Measurements from ENCODE around the gene C16orf92.
"Not testable (repeated sequence)": the region's sequence is repeated elsewhere in the genome, so short reads cannot be mapped to it uniquely, and the experiment has no call there.

The C16orf92 gene

GRCh38 chr16:30030841-30031413 lies 7.9 kb downstream of the C16orf92 start, which contains the start of gene TLCD3B:
TLCD3B (minus strand) TSS chr16:30031271; CDS start chr16:30030527, 744 bp downstream.
- no peak within 1 kb of the TSS for H3K27ac ChIP-seq (ENCODE audit: low read depth, low read length)
- H3K4me3 ChIP-seq (ENCODE audit: low read depth, low read length), result peak within 1 kb of the TSS; percentile 67
- peaks cover 22% of the 10 kb centered on the region for H3K4me1 ChIP-seq (ENCODE audit: control insufficient read depth, insufficient read depth, low read length)
- H3K9me3 ChIP-seq (ENCODE audit: control insufficient read depth, insufficient read depth, low read length), result no peaks in the 10 kb centered on the region
- 0 out of 2 replicates have a peak within 1 kb of the TSS, but pooled peaks have one; percentile 14 for H3K9ac ChIP-seq (ENCODE audit: low read depth, low read length)
- 0 out of 2 replicates have a peak, but pooled peaks cover 3% of the 10 kb centered on the region for H3K36me3 ChIP-seq (ENCODE audit: control insufficient read depth, insufficient read depth, low read length)
- peaks cover 24% of the 10 kb centered on the region for H3K27me3 ChIP-seq (ENCODE audit: control insufficient read depth, insufficient read depth, low read length)

- peak overlapping the region; percentile 67 for H3K4me3 ChIP-seq (ENCODE audit: low read depth, low read length)
- H3K27ac ChIP-seq (ENCODE audit: low read depth, low read length), result no peak overlapping the region
- no peaks in the 10 kb centered on the region for H3K9me3 ChIP-seq (ENCODE audit: control insufficient read depth, insufficient read depth, low read length)
- H3K27me3 ChIP-seq (ENCODE audit: control insufficient read depth, insufficient read depth, low read length), result peaks cover 24% of the 10 kb centered on the region
- peaks cover 22% of the 10 kb centered on the region for H3K4me1 ChIP-seq (ENCODE audit: control insufficient read depth, insufficient read depth, low read length)
- H3K36me3 ChIP-seq (ENCODE audit: control insufficient read depth, insufficient read depth, low read length), result no peaks in the 10 kb centered on the region
- no peak overlapping the region for H3K9ac ChIP-seq (ENCODE audit: low read depth, low read length)
Observed at GRCh38 chr16:30031477-30031918, 8.5 kb downstream of the C16orf92 start.

DNA sequence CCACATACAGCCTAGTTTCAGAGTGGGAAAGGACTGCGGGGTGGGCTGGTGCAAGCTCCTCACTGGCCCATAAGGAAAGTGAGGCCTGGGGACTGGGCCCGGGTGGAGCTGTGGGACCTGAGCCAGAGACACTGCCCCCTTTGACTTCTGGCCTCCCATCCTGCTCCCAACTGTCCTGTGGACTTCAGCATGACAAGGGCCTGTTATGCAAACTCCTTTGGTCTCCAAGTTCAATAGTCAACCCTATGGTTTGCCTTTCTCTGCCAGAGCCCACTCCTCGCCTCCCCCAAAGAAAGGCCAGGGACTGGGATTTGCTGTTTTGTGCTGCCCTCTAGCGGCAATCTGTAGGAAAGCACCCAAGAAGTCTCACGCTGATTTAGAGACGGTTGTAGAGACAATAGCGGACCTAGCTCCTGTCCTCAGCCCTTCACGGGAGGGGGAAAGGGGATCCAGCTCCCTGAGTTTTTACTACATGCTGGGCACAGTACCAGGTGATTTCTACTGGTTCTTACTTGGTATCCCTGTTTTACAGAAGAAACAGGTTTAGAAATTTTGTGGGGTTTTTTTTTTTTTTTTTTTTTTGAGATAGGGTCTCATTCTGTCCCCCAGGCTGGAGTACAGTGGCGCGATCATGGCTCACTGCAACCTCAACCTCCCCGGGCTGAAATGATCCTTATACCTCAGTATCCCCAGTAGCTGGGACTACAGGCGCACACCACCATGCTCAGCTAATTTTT lies 9.3 kb downstream of the C16orf92 start:
- H3K4me3 ChIP-seq (ENCODE audit: low read depth, low read length), result 0 out of 2 replicates have a peak overlapping the region, but pooled peaks have one; percentile 67
- peaks cover 22% of the 10 kb centered on the region for H3K4me1 ChIP-seq (ENCODE audit: control insufficient read depth, insufficient read depth, low read length)
- H3K27me3 ChIP-seq (ENCODE audit: control insufficient read depth, insufficient read depth, low read length), result peaks cover 24% of the 10 kb centered on the region
- H3K27ac ChIP-seq (ENCODE audit: low read depth, low read length), result no peak overlapping the region
- no peaks in the 10 kb centered on the region for H3K9me3 ChIP-seq (ENCODE audit: control insufficient read depth, insufficient read depth, low read length)
- no peak overlapping the region for H3K9ac ChIP-seq (ENCODE audit: low read depth, low read length)
- H3K36me3 ChIP-seq (ENCODE audit: control insufficient read depth, insufficient read depth, low read length), result no peaks in the 10 kb centered on the region

- no peak overlapping the region for H3K9ac ChIP-seq (ENCODE audit: low read depth, low read length)
- no peaks in the 10 kb centered on the region for H3K36me3 ChIP-seq (ENCODE audit: control insufficient read depth, insufficient read depth, low read length)
- no peak overlapping the region for H3K27ac ChIP-seq (ENCODE audit: low read depth, low read length)
- H3K27me3 ChIP-seq (ENCODE audit: control insufficient read depth, insufficient read depth, low read length), result peaks cover 24% of the 10 kb centered on the region
- H3K9me3 ChIP-seq (ENCODE audit: control insufficient read depth, insufficient read depth, low read length), result no peaks in the 10 kb centered on the region
- no peak overlapping the region for H3K4me3 ChIP-seq (ENCODE audit: low read depth, low read length)
- peaks cover 22% of the 10 kb centered on the region for H3K4me1 ChIP-seq (ENCODE audit: control insufficient read depth, insufficient read depth, low read length)
Observed at GRCh38 chr16:30033270-30033669, 10.3 kb downstream of the C16orf92 start.

DNA sequence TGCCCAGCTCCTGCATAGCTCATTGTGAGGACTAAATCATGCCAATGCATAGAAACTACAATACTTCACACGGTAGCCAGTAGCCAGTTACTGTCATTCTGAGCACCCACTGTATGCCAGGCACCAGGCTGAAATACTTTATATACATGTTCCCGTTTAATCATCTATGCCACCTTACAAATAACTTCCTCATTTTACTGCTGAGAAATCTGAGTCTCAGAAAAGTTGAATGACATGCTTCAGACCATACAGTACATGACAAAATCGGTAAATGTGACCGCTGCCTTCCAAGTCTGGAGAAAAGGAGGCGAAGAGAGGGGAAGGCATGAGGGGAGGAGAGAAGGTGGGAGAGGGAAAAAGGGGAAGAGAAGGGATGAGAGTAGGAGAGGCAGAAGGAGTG lies 17.2 kb downstream of the C16orf92 start:
- Histone ChIP-seq H3K27ac (ENCODE audit: low read depth, low read length) (no peak overlapping the region), H3K4me1 (ENCODE audit: control insufficient read depth, insufficient read depth, low read length) (no peaks in the 10 kb centered on the region), H3K4me3 (ENCODE audit: low read depth, low read length) (no peak overlapping the region), H3K9ac (ENCODE audit: low read depth, low read length) (no peak overlapping the region), H3K27me3 (ENCODE audit: control insufficient read depth, insufficient read depth, low read length) (peaks cover 3% of the 10 kb centered on the region; the same call in 1 of the 2 replicates), H3K9me3 (ENCODE audit: control insufficient read depth, insufficient read depth, low read length) (no peaks in the 10 kb centered on the region), H3K36me3 (ENCODE audit: control insufficient read depth, insufficient read depth, low read length) (no peaks in the 10 kb centered on the region)

- H3K9ac ChIP-seq (ENCODE audit: low read depth, low read length); H3K36me3 ChIP-seq (ENCODE audit: control insufficient read depth, insufficient read depth, low read length); H3K27ac ChIP-seq (ENCODE audit: low read depth, low read length); H3K4me1 ChIP-seq (ENCODE audit: control insufficient read depth, insufficient read depth, low read length); H3K9me3 ChIP-seq (ENCODE audit: control insufficient read depth, insufficient read depth, low read length); H3K4me3 ChIP-seq (ENCODE audit: low read depth, low read length); H3K27me3 ChIP-seq (ENCODE audit: control insufficient read depth, insufficient read depth, low read length): not testable (repeated sequence)
Observed at GRCh38 chr16:30040690-30041089, 17.7 kb downstream of the C16orf92 start.

GRCh38 chr16:30041841-30042240 lies 18.8 kb downstream of the C16orf92 start:
- H3K36me3 ChIP-seq (ENCODE audit: control insufficient read depth, insufficient read depth, low read length), result no peaks in the 10 kb centered on the region
- H3K4me3 ChIP-seq (ENCODE audit: low read depth, low read length), result no peak overlapping the region
- H3K27ac ChIP-seq (ENCODE audit: low read depth, low read length), result no peak overlapping the region
- H3K27me3 ChIP-seq (ENCODE audit: control insufficient read depth, insufficient read depth, low read length), result no peaks in the 10 kb centered on the region
- H3K9ac ChIP-seq (ENCODE audit: low read depth, low read length), result no peak overlapping the region
- no peaks in the 10 kb centered on the region for H3K9me3 ChIP-seq (ENCODE audit: control insufficient read depth, insufficient read depth, low read length)
- H3K4me1 ChIP-seq (ENCODE audit: control insufficient read depth, insufficient read depth, low read length), result no peaks in the 10 kb centered on the region

- Histone ChIP-seq H3K9me3 (ENCODE audit: control insufficient read depth, insufficient read depth, low read length) (no peaks in the 10 kb centered on the region), H3K4me3 (ENCODE audit: low read depth, low read length) (no peak overlapping the region), H3K4me1 (ENCODE audit: control insufficient read depth, insufficient read depth, low read length) (no peaks in the 10 kb centered on the region), H3K27me3 (ENCODE audit: control insufficient read depth, insufficient read depth, low read length) (no peaks in the 10 kb centered on the region), H3K36me3 (ENCODE audit: control insufficient read depth, insufficient read depth, low read length) (no peaks in the 10 kb centered on the region), H3K9ac (ENCODE audit: low read depth, low read length) (no peak overlapping the region), H3K27ac (ENCODE audit: low read depth, low read length) (no peak overlapping the region)
Observed at GRCh38 chr16:30046178-30046577, 23.2 kb downstream of the C16orf92 start.

GRCh38 chr16:30046588-30046987 lies 23.6 kb downstream of the C16orf92 start:
- Histone ChIP-seq H3K27ac (ENCODE audit: low read depth, low read length) (no peak overlapping the region), H3K27me3 (ENCODE audit: control insufficient read depth, insufficient read depth, low read length) (no peaks in the 10 kb centered on the region), H3K9me3 (ENCODE audit: control insufficient read depth, insufficient read depth, low read length) (no peaks in the 10 kb centered on the region), H3K4me3 (ENCODE audit: low read depth, low read length) (no peak overlapping the region), H3K4me1 (ENCODE audit: control insufficient read depth, insufficient read depth, low read length) (no peaks in the 10 kb centered on the region), H3K36me3 (ENCODE audit: control insufficient read depth, insufficient read depth, low read length) (no peaks in the 10 kb centered on the region), H3K9ac (ENCODE audit: low read depth, low read length) (no peak overlapping the region)

- no peak overlapping the region for H3K27ac ChIP-seq (ENCODE audit: low read depth, low read length)
- H3K36me3 ChIP-seq (ENCODE audit: control insufficient read depth, insufficient read depth, low read length), result no peaks in the 10 kb centered on the region
- H3K4me3 ChIP-seq (ENCODE audit: low read depth, low read length), result no peak overlapping the region
- H3K9me3 ChIP-seq (ENCODE audit: control insufficient read depth, insufficient read depth, low read length), result no peaks in the 10 kb centered on the region
- H3K9ac ChIP-seq (ENCODE audit: low read depth, low read length), result no peak overlapping the region
- H3K4me1 ChIP-seq (ENCODE audit: control insufficient read depth, insufficient read depth, low read length), result no peaks in the 10 kb centered on the region
- no peaks in the 10 kb centered on the region for H3K27me3 ChIP-seq (ENCODE audit: control insufficient read depth, insufficient read depth, low read length)
Observed at GRCh38 chr16:30049871-30050270, 26.9 kb downstream of the C16orf92 start.

GRCh38 chr16:30051518-30051917 lies 28.5 kb downstream of the C16orf92 start:
- no peaks in the 10 kb centered on the region for H3K4me1 ChIP-seq (ENCODE audit: control insufficient read depth, insufficient read depth, low read length)
- no peak overlapping the region for H3K9ac ChIP-seq (ENCODE audit: low read depth, low read length)
- no peak overlapping the region for H3K4me3 ChIP-seq (ENCODE audit: low read depth, low read length)
- no peak overlapping the region for H3K27ac ChIP-seq (ENCODE audit: low read depth, low read length)
- no peaks in the 10 kb centered on the region for H3K36me3 ChIP-seq (ENCODE audit: control insufficient read depth, insufficient read depth, low read length)
- H3K9me3 ChIP-seq (ENCODE audit: control insufficient read depth, insufficient read depth, low read length), result no peaks in the 10 kb centered on the region
- H3K27me3 ChIP-seq (ENCODE audit: control insufficient read depth, insufficient read depth, low read length), result no peaks in the 10 kb centered on the region

All from HUES48 (cell line).